Urothelium cell line (cell line): ENCODE data around the gene NPNT.

Experiments used
- DNase-seq: peaks from one replicate; pipeline ENCODE4 v3.0.0; 2011; ENCODE audit warnings: low spot score, mixed read lengths
- FAIRE-seq: peaks from 2 replicates; lab custom pipeline; 2011; peaks lifted over from hg19 to GRCh38; lab: Jason Lieb, UNC

NPNT gene

DNA sequence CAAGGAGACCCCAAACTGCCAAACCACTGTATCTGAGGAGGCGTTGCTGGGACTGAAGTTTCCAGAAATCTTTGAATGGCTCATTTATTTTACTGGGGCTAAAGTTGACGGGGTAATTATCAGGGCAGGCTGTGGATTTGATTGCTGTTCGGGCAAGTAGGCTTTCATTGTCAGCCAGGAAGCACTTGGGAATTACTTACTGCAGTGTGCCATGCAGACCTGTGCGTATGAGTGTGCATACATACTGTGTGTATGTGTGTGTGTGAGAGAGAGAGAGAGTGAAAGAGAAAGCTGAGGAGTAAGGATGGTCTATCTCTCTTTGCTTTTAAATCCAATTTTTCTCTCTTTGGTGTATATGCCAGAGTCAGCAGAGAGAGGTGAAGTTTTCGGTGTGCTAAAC, 122.7 kb downstream of the NPNT start:
- DNase-seq (no peak), FAIRE-seq (no peak)

DNA sequence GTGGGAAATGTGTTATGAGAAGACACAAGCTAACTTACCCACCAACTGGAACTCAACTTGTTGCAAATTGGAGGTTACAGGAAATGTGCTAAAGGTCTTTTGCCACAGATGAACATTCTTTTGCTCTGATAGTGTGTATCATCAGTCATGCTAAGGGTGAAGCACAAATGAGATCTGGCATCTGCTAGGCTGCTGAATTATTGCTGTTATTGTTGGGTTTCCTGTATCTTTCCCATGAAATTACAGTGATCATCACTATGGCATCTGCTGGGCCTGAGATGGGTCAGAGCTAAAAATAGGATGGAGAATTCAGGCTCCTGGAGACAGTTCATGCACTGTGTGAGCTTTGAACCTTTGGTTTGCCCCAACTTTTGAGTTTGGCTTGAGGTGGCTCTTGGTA, 124.5 kb downstream of the NPNT start:
- FAIRE-seq (no peak), DNase-seq (no peak)
